GM23338 (cell line): ENCODE results near the gene KIAA1328.

Experiments used
- CTCF ChIP-seq, 2 experiments: fragments of 200-600 bp in 1 of 2; sonication (generic) in 1 of 2; conservative IDR thresholded peaks; 2 replicates each; pipeline versions ENCODE4 v1.5.1 to v1.6.1; 2016 to 2017; ENCODE audit warnings: antibody characterized with exemption in 2 of 2, low read depth in 2 of 2, mild to moderate bottlenecking in 2 of 2, moderate library complexity in 1 of 2
- REST ChIP-seq: IDR thresholded peaks from one replicate; pipeline ENCODE4 v1.6.1; 2018; ENCODE audit warnings: antibody characterized with exemption; ENCODE audit not compliant: unreplicated experiment

- TF ChIP-seq CTCF (conservative IDR thresholded peaks at IDR 0.05; ENCODE audit: low read depth in 2 of 2) = no peak
- no peak for TF ChIP-seq REST
Observed at GRCh38 chr18:37175727-37176620, 347.0 kb downstream of the KIAA1328 start.
